Type B pancreatic cell (in vitro differentiated cells): ENCODE measurements around the gene KRT78. TPM values are rescaled to one million over a fixed set of nuclear protein-coding genes. Genes with fewer than 3 reads are reported as not detected.

ENCODE experiments used
- DNase-seq: peaks from one replicate; pipeline ENCODE4 v3.0.0; 2021; ENCODE audit warnings: mixed read lengths; ENCODE audit not compliant: unreplicated experiment; ENCODE audit errors: extremely low spot score
- H3K27ac Mint-ChIP-seq: 2 replicates; pipeline ENCODE4 v1.8.0; 2021; ENCODE audit warnings: mild to moderate bottlenecking, mixed read lengths
- H3K27me3 Mint-ChIP-seq: 2 replicates; pipeline ENCODE4 v1.8.0; 2021; ENCODE audit warnings: mixed read lengths
- H3K36me3 Mint-ChIP-seq: 2 replicates; pipeline ENCODE4 v1.8.0; 2021; ENCODE audit warnings: mixed read lengths
- H3K4me1 Mint-ChIP-seq: one replicate; pipeline ENCODE4 v1.8.0; 2021; ENCODE audit warnings: mixed read lengths; ENCODE audit not compliant: unreplicated experiment
- H3K4me3 Mint-ChIP-seq: 2 replicates; pipeline ENCODE4 v1.8.0; 2021; ENCODE audit warnings: mild to moderate bottlenecking, mixed read lengths
- H3K9me3 Mint-ChIP-seq: 2 replicates; pipeline ENCODE4 v1.8.0; 2021; ENCODE audit warnings: mixed read lengths
- CTCF ChIP-seq: fragments of 200-600 bp; sonication (generic); conservative IDR thresholded peaks from 2 replicates; pipeline ENCODE4 v1.5.0; 2021; ENCODE audit warnings: antibody characterized with exemption, mild to moderate bottlenecking
- total RNA-seq: library from RNA; stranded (reverse); gene quantifications from 2 replicates; pipeline ENCODE4 v1.2.1, GENCODE V29; 2021; ENCODE audit warnings: low replicate concordance

KRT78 gene
- total RNA-seq, 1 donor from 2014 or later, result 14.7 TPM

GRCh38 chr12:52794479-52795331, 54.1 kb downstream of the KRT78 start:
- Mint-ChIP-seq H3K4me1 (no peaks in the 10 kb centered on the region), H3K9me3 (no peaks in the 10 kb centered on the region), H3K4me3 (no peak overlapping the region), H3K36me3 (peaks cover 3% of the 10 kb centered on the region), H3K27me3 (peaks cover 27% of the 10 kb centered on the region), H3K27ac (no peak overlapping the region)
- no peak for DNase-seq
- TF ChIP-seq CTCF, result no peak

- H3K4me3 Mint-ChIP-seq, result no peak overlapping the region
- no peaks in the 10 kb centered on the region for H3K4me1 Mint-ChIP-seq
- H3K9me3 Mint-ChIP-seq, result no peaks in the 10 kb centered on the region
- H3K27me3 Mint-ChIP-seq, result peaks cover 37% of the 10 kb centered on the region
- peaks cover 3% of the 10 kb centered on the region for H3K36me3 Mint-ChIP-seq
- TF ChIP-seq CTCF, result no peak
- no peak for DNase-seq
- no peak overlapping the region for H3K27ac Mint-ChIP-seq
Observed at GRCh38 chr12:52792185-52793029, 56.4 kb downstream of the KRT78 start.

GRCh38 chr12:52791271-52792184, 57.3 kb downstream of the KRT78 start:
- Mint-ChIP-seq H3K27ac (no peak overlapping the region), H3K9me3 (no peaks in the 10 kb centered on the region), H3K4me3 (no peak overlapping the region), H3K36me3 (peaks cover 3% of the 10 kb centered on the region), H3K27me3 (peaks cover 41% of the 10 kb centered on the region), H3K4me1 (no peaks in the 10 kb centered on the region)
- TF ChIP-seq CTCF, result no peak
- DNase-seq, result no peak

- no peak overlapping the region for H3K27ac Mint-ChIP-seq
- H3K27me3 Mint-ChIP-seq, result peaks cover 45% of the 10 kb centered on the region
- H3K9me3 Mint-ChIP-seq, result peaks cover 3% of the 10 kb centered on the region
- no peak for TF ChIP-seq CTCF
- H3K4me3 Mint-ChIP-seq, result no peak overlapping the region
- no peak for DNase-seq
- no peaks in the 10 kb centered on the region for H3K4me1 Mint-ChIP-seq
- H3K36me3 Mint-ChIP-seq, result peaks cover 3% of the 10 kb centered on the region
Observed at GRCh38 chr12:52790427-52791270, 58.1 kb downstream of the KRT78 start.
